ENCODE data around the gene SLC12A3.

SLC12A3 gene

DNA sequence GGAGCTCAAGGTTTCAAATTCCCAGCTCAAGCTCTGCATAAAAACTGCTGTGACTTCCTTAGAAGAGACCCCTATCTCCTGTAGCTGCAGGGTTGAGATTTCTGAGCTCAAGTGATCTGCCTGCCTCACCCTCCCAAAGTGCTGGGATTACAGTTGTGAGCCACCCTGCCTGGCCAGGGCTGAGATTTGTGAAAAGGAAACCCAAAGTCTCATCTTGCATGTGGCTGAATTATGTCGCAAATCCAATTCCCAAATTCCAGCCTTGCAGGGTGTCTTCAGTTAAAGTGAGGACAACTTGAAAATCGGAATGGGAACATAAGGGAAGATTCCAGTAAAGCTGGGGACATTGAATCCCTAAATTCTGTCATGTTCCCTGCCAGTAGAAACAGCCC is 82.6 kb downstream of the SLC12A3 start:
- no peaks in the 10 kb centered on the region for H3K27me3 ChIP-seq (replicated peaks; ENCODE audit: control insufficient read depth, insufficient read depth, low read length)
- peaks cover 14% of the 10 kb centered on the region for H3K36me3 ChIP-seq (ENCODE audit: control insufficient read depth, insufficient read depth, low read length)
- H3K4me3 ChIP-seq (replicated peaks; ENCODE audit: low read depth, low read length), result no peak overlapping the region
- TF ChIP-seq, protein P1, sequence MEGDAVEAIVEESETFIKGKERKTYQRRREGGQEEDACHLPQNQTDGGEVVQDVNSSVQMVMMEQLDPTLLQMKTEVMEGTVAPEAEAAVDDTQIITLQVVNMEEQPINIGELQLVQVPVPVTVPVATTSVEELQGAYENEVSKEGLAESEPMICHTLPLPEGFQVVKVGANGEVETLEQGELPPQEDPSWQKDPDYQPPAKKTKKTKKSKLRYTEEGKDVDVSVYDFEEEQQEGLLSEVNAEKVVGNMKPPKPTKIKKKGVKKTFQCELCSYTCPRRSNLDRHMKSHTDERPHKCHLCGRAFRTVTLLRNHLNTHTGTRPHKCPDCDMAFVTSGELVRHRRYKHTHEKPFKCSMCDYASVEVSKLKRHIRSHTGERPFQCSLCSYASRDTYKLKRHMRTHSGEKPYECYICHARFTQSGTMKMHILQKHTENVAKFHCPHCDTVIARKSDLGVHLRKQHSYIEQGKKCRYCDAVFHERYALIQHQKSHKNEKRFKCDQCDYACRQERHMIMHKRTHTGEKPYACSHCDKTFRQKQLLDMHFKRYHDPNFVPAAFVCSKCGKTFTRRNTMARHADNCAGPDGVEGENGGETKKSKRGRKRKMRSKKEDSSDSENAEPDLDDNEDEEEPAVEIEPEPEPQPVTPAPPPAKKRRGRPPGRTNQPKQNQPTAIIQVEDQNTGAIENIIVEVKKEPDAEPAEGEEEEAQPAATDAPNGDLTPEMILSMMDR (IDR thresholded peaks at IDR 0.05; ENCODE audit: insufficient read depth, low read length, poor library complexity, severe bottlenecking), result no peak
- DNase-seq (ENCODE audit: extremely low read depth, insufficient read length), result no peak

DNA sequence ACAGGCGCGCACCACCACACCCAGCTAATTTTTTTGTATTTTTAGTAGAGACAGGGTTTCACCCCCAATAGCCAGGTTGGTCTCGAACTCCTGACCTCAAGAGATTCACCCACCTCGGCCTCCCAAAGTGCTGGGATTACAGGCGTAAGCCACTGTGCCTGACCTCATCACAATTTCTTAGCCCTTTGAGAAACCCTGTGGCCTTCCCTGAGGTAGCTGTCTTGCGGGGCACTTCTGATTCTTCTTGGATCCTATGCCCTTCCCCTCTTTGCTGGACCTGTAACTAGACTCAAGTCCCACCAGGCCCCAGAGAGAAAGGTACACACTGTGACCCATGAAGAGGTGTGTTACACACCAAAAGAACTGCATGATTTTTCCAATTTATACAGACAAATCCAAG is 83.2 kb downstream of the SLC12A3 start:
- TF ChIP-seq, protein P1 (IDR thresholded peaks at IDR 0.05; ENCODE audit: insufficient read depth, low read length, poor library complexity, severe bottlenecking), result no peak
- H3K4me3 ChIP-seq (replicated peaks; ENCODE audit: low read depth, low read length), result no peak overlapping the region

DNA sequence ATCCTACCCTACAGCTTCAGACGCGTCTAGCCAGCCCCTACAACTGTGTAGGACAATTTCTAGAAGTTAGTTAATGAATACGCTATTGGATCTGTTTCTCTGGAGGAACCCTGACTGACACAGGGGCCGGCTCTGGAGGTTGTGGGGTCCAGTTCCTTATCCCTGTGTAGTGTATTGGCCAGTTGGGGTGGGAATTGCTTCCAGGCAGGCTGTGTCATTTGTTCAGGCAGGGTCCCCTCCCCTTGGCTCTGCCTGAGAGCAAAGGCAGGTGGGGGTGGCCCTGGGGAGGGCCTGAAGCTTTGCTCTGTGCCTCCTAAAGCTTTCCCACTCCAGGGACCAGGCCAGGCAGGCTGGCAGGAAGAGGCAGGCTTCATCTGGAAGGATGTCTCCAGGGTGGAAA is 85.0 kb downstream of the SLC12A3 start:
- Histone ChIP-seq H3K36me3 (ENCODE audit: control insufficient read depth, insufficient read depth, low read length) (peaks cover 2% of the 10 kb centered on the region; the same call in 1 of the 2 replicates), H3K4me3 (replicated peaks; ENCODE audit: low read depth, low read length) (no peak overlapping the region), H3K27me3 (replicated peaks; ENCODE audit: control insufficient read depth, insufficient read depth, low read length) (no peaks in the 10 kb centered on the region)
- TF ChIP-seq, protein P1 (IDR thresholded peaks at IDR 0.05; ENCODE audit: insufficient read depth, low read length, poor library complexity, severe bottlenecking), result no peak
- no peak for DNase-seq (ENCODE audit: extremely low read depth, insufficient read length)

More for the DNA sequence above, 83.2 kb downstream of the SLC12A3 start:
- H3K36me3 ChIP-seq (ENCODE audit: control insufficient read depth, insufficient read depth, low read length), result peaks cover 9% of the 10 kb centered on the region
- DNase-seq (ENCODE audit: extremely low read depth, insufficient read length), result no peak
- H3K27me3 ChIP-seq (replicated peaks; ENCODE audit: control insufficient read depth, insufficient read depth, low read length), result no peaks in the 10 kb centered on the region

DNA sequence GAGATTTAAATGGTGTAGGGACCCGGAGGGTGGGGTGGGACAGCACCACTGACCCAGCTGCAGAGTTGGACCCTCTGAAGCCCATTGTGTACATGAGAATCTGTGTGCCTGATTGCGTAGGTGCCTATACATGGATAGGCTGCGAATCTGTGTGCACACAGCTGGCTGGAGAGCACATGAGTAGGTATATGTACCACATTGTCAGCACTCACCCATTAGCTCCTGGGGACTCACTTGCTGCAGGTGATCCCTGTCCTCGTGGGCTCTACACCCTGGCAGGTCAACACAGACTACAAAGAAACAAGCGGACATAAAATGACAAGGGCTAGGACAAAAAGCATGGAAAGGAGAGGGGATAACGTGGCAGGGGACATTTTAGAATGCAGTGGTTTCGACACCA is 85.4 kb downstream of the SLC12A3 start:
- Histone ChIP-seq H3K36me3 (ENCODE audit: control insufficient read depth, insufficient read depth, low read length) (0 out of 2 replicates have a peak, but pooled peaks cover 1% of the 10 kb centered on the region), H3K27me3 (replicated peaks; ENCODE audit: control insufficient read depth, insufficient read depth, low read length) (no peaks in the 10 kb centered on the region), H3K4me3 (replicated peaks; ENCODE audit: low read depth, low read length) (no peak overlapping the region)
- no peak for DNase-seq (ENCODE audit: extremely low read depth, insufficient read length)
- TF ChIP-seq, protein P1 (IDR thresholded peaks at IDR 0.05; ENCODE audit: insufficient read depth, low read length, poor library complexity, severe bottlenecking), result no peak

DNA sequence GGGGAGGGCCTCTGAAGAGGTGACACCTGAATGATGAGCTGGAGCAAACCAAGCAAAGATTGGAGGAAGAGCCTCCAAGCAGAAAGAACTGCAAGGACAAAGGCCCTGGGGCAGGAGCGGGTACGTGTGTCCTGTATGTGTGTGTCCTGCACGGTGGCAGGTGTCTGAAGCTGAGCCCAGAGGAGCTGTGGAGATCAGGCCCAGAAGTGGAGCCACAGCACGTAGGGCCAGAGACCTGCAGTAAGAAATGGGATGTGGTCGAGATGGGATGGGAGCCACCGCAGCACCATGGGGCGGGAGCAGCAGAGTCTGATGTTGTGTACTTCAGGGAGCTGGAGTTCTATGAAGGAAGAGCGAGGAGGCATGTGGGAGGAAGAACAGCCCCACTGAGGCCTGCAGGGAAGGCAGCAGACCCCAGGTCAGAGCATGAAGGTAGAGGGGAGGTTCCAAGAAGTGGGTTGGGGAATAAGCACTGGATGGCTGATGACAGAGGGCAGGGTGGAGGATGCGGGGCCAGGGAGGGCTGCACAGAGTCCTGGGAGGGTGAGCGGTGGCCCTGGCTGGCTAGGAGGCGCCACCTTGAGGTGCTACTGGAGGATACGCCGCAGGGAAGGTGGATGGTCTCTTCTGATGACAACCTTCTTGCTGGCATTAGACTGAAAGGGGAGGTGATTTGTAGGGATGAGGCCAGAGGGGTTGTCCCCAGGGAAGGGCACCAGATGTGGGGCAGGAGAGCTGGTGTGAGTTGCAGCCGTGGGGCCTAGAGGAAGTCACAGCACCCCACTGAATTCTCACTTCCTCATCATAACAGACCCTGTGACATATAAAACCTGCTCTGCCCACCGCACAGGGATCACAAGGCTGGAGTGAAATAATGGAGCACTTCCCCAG is 86.1 kb downstream of the SLC12A3 start:
- DNase-seq (ENCODE audit: extremely low read depth, insufficient read length), result peak; percentile 59
- H3K4me3 ChIP-seq (replicated peaks; ENCODE audit: low read depth, low read length), result no peak overlapping the region

More for the DNA sequence above, 86.1 kb downstream of the SLC12A3 start:
- Histone ChIP-seq H3K27me3 (replicated peaks; ENCODE audit: control insufficient read depth, insufficient read depth, low read length) (no peaks in the 10 kb centered on the region), H3K36me3 (ENCODE audit: control insufficient read depth, insufficient read depth, low read length) (no peaks in the 10 kb centered on the region)
- TF ChIP-seq, protein P1 (IDR thresholded peaks at IDR 0.05; ENCODE audit: insufficient read depth, low read length, poor library complexity, severe bottlenecking), result peak; percentile 77
